T-helper 1 cell treated with Interleukin-12 subunit alpha and Interleukin-12 subunit beta and Interleukin-4 antibody, amounts not matched to agents 30 ng/mL and 1 ng/mL, for 36 hours (primary cell): ENCODE data around the gene RPS27A. TPM values are rescaled to one million over a fixed set of nuclear protein-coding genes. Genes with fewer than 3 reads are reported as not detected.
"Not testable (repeated sequence)": the region's sequence is repeated elsewhere in the genome, so short reads cannot be mapped to it uniquely, and the experiment has no call there.

Experiments
- intact Hi-C: fragments of 100-400 bp; cut with micrococcal nuclease; formaldehyde crosslinking; loops from one replicate; pipeline ENCODE4 v1.15.1; 2024
- total RNA-seq: library from RNA; stranded (reverse); gene quantifications from 2 replicates; pipeline ENCODE4 v1.2.3, GENCODE V29; 2022

Gene RPS27A
- 852 and 888 TPM in 2 replicates for total RNA-seq

DNA sequence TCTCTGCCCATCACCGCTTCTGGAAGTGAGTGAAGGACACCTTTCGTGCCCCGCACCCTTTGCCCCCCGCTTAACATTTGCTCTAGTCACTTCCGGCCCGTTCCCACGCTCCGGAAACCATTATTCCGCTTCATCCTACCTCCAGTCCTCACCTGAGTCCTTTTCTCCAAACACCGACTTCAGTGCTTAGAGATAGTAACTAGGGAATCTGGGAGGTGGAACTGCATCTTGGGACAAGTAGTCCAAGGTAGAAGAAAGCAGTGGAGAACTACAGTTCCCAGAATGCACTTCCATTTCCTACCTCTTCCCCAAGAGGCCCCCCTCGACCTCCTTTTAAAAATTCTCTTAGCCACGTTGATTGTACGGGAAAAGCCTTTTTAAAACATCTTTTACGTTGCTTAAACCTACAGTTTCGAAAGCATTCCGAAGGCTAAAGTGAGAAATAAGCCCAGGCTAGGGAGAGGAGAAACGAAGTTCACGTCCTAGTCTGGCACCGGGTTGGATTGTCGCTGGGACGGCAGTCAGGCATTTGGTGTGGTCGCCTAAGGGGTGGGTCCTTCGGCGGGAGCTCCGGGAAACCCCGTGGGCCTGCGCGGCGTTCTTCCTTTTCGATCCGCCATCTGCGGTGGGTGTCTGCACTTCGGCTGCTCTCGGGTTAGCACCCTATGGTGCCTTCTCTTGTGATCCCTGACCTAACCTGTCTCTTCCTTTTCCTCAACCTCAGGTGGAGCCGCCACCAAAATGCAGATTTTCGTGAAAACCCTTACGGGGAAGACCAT is at the start of gene RPS27A, which contains the start of gene CLHC1:
Gene RPS27A, plus strand, starts transcription at position 605 of the 779 bp plus-strand sequence. Its CDS starts 137 bp downstream, at position 742.
Gene CLHC1, minus strand, starts transcription at position 210 of the 779 bp plus-strand sequence. CDS start 9,882 bp downstream, outside the sequence.
- intact Hi-C loops: loop anchor here (1.0 to 5.0 kb wide), 17 partner anchors 9 to 1465 kb away; partner anchors contain the start of genes ASB3, CFAP36, CHAC2 and EML6

DNA sequence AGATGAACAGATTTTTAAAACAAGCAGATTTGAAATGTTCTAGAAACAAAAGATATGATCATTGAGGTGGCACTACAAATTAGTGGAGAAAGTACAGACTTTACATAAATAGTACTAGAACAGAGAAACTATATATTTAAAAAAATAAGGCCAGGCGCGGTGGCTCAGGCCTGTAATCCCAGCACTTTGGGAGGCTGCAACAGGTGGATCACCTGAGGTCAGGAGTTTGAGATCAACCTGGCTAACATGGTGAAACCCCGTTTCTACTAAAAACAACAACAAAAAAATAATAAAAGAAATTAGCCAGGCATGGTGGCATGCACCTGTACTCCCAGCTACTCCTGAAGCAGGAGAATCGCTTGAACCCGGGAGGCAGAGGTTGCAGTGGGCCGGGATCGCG is 45.7 kb upstream of the RPS27A start:
- intact Hi-C loops: not testable (repeated sequence)

DNA sequence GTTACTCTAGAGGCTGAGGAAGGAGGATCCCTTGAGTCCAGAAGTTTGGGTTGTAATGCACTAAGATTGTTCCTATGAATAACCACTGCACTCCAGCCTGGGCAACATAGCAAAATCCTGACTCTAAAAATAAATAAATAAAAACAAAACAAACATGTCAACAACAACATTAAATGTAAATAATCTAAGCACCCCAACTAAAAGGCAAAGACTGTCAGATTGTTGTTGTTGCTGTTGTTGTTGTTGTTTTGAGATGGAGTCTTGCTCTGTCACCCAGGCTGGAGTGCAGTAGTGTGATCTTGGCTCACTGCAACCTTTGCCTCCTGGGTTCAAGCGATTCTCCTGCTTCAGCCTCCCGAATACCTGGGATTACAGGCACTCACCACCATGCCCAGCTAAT is 40.6 kb upstream of the RPS27A start:
- intact Hi-C loops: not testable (repeated sequence)

DNA sequence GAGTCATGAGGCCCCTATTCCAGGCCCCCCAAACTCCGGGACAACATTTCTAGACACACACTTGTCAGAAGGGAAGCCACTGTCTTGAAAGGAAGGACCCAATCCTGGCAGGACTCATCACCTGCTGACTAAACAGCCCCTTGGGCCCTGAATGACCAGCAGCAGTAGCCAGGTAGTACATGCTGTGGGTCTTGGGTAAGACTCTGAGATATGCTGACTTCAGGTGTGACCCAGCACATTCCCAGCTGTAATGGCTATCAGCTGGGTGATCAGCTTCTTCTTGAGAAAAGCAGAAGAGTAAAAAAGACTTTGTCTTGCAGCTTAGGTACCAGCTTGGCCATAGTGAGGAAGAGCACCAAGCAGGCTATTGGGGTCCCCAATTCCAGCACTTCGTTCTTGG is 36.0 kb upstream of the RPS27A start:
- intact Hi-C loops: no loop called here

DNA sequence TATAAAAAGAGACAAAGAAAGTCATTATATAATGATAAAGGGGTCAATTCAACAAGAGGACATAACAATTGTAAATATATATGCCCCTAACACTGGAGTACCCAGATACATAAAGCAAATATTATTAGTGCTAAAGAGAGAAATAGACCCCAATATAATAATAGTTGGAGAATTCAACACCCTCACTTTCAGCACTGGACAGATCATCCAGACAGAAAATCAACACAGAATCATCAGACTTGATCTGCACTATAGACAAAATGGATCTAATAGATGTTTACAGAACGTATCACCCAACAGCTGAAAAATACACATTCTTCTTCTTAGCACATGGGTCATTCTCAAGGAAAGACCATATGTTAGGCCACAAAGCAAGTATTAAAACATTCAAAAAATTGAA is 32.1 kb upstream of the RPS27A start:
- intact Hi-C loops: no loop called here

DNA sequence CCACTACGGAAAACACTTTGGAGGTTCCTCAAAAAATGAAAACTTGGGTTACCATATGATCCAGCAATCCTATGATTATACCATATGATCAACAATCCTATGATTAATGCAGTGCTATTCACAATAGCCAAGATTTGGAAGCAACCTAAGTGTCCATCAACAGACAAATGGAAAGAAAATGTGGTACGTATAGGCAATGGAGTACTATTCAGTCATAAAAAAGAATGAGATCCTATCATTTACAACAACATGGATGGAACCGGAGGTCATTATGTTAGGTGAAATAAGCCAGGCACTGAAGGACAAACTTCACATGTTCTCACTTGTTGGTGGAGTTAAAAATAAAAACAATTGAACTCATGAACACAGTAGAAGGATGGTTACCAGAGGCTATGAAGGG is 28.0 kb upstream of the RPS27A start:
- intact Hi-C loops: no loop called here

DNA sequence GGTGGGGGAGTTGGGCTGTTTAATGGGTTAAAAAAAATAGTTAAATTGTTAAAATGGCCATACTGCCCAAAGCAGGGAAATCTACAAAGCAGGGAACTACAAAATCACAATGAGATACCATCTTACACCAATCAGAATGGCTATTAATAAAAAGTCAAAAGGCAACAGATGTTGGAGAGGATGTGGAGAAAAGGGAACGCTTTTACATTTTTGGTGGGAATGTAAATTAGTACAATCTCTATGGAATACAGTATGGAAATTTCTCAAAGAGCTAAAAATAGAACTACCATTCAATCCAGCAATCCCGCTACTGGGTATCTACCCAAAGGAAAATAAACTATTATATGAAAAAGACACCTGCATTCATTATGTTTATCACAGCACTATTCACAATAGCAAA is 27.5 kb upstream of the RPS27A start:
- intact Hi-C loops: no loop called here

DNA sequence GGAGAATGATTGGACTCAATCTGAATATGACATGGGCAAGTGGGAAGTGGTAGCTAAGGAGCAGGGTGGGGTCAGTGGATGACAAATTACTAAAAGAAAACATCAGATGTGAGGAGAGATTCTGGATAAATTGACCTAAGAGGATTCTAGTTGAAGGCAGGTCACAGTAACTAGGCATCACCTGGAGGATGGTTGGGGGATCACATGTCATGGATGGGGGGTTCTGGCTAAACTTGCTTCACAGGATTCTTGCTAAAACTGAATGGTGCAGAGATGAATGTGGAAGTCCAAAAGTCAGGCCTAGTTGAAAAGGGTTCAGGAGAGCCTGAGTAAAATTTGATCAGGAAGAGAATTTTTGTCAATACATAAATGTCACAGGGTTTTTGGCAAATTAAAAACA is 18.7 kb upstream of the RPS27A start:
- intact Hi-C loops: no loop called here

DNA sequence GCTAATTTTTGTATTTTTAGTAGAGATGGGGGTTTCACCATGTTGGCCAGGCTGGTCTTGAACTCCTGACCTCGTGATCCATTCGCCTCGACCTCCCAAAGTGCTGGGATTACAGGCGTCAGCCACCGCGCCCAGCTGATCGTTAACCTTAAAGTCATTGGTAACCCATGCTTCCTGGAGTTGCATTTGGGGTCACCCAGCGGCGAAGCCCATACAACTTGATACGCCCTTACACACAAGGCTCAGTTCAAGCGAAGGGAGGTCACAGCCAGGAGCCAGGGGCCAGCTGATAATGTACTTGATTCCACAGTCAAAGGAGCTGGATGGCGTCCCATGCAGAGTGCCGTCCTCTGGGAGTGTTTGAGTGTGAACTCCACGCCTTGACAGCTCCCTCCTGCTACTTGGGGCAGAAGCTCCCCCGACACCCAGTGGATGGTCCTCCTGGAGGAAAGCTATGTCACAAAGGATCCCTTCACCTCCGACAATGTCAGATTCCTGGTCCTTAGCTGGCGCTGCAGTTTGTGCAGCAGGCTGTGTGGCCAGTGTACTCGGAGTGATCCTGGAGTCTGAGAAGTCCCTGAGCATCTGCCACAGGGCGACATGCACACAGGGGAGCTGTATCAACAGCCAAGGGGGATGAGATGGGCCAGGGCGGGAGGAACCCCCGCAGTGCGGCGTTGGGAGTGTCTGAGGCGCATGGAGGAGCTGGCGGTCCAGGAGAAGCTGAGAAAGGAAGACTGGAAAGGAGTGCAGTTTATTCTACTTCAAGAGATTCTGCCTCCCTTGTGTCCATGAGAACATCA is 8.3 kb upstream of the RPS27A start:
- intact Hi-C loops: loop anchor here (1.0 to 5.0 kb wide), 10 partner anchors 8 to 1107 kb away; partner anchors contain the start of genes ACYP2, CCDC88A, CFAP36 and CLHC1

DNA sequence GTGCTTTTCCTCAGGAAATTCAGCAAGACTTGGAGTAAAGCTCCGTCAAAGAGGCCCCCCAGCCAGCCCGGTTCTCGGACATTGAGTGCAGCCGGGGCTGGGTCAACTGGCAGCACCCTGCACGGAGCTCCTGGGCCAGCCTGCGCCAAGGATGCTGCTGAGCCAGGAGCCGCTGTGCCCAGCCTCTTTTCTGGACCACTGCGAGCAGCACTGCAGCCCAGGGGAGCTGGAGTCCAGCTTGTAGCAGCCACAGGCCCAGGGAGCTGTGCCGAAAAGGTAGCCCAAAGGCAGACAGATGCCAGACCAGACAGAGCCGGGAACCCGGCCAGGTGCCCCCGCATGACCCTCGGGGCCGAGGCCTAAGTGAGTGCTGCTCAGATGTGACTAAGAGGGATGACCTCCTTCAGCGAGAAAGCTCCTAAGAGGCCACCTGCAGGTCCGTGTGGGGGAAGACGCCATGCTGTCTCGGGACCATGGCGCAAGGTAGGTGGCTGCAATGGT is 7.7 kb upstream of the RPS27A start:
- intact Hi-C loops: loop anchor here (5.0 kb wide), 1 partner anchor 1108 kb away; the partner anchor contains the start of gene ACYP2

DNA sequence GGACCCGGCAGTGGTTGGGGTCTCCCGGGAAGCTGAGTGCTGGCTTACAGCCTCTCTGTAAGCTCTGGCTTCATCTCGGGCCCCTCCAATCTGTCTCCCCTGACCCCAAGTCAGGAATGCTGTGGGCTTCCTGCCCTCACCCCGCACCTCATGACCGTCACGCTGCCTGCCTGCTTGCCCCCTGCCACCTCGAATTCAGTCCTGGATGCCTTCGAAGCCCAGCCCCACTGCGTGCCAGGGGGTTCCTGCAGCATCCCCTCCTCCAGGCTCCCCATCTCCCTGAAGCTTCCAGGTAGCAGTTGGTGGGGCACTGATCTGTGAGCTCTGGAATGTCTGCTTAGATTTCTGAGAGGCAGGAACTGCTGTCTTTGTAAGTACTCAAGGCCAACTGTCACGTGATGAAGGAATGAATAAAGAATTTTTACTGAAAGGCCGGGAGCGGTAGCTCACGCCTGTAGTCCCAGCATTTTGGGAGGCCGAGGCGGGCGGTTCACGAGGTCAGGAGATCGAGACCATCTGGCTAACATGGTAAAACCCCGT is 6.9 kb upstream of the RPS27A start:
- intact Hi-C loops: no loop called here

DNA sequence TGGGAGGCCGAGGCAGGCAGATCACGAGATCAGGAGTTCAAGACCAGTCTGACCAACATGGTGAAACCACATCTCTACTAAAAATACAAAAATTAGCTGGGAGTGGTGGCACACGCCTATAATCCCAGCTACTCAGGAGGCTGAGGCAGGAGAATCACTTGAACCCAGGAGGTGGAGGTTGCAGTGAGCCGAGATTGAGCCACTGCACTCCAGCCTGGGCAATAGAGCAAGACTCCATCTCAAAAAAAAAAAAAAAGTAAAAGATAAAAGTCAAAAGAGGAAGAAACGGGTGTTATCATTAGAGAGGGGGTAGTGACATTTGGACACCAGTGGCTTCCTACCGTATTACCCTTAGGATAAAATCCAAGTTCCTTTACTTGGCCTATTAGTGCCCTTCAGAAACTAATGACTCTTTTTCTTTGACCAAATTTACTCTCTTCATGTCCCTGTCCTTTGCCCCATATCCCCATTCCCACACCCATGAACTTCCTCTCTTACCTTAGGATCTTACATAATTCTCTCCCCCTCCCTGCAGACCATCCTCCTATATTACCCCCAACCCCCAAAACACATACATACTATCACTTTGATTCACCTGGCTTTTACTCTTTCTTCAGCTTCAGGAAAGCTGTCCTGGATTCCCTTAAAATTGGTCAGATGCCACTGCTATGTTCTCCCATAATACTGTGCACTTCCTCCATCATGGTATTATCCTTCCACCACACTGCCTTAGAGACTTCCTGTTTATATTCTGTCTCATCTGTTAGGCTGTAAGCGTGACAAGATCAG is 4.9 kb upstream of the RPS27A start:
- intact Hi-C loops: not testable (repeated sequence)

DNA sequence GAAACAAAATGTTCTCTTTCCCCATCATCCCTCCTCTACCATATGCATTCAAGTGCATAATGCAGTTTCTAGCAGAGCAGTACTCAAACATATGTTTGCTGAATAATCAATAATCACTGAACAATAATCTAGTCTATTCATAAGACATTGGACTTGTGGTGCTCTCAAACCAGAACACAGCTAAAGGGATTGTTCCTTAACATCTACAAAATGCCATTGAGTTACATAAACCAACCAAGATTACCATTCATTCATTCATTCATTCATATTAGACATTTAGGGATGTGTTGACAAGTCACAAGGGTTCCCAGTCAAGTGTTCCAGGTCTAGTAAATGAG is 4.3 kb upstream of the RPS27A start:
- intact Hi-C loops: no loop called here

DNA sequence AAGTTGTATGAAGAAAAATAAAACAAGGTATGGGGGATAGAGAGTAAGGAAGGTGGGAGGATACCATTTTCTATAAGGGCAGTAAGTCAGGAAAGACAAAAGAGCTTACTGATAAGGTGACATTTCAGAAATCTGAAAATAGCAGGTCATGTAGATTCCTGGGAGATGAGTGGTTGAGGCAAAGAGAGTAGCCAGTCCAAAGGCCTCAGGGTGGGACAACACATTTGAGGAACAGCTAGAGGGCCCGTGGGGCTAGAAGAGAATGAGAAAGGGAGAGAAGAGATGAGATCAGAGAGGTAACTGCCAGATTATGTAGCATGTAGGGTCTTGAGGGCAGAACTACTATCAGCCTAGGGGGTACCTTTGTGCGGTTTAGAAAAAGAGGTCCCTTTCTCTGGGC is 3.3 kb upstream of the RPS27A start:
- intact Hi-C loops: no loop called here

DNA sequence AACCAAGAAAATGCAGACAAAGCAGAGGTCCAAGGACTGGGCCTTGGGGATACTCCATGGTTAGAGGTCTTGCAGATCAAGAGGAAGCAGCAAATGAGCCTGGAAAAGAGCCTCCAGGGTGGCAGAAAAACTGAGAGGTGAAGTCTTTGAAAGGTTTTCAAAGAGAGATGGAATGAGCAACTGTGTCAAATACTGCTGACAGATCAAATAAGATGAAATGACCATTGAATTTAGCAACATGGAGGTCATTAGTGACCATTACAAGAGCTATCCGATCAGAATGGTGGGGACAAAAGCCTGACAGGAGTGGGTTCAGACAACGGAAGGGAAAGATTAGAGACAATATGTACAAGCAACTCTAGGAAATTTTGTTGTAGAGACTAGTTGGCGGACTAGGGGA is 1.9 kb upstream of the RPS27A start:
- intact Hi-C loops: loop anchor here (5.0 kb wide), 2 partner anchors 328 to 1443 kb away; partner anchors contain the start of genes ASB3 and ERLEC1

DNA sequence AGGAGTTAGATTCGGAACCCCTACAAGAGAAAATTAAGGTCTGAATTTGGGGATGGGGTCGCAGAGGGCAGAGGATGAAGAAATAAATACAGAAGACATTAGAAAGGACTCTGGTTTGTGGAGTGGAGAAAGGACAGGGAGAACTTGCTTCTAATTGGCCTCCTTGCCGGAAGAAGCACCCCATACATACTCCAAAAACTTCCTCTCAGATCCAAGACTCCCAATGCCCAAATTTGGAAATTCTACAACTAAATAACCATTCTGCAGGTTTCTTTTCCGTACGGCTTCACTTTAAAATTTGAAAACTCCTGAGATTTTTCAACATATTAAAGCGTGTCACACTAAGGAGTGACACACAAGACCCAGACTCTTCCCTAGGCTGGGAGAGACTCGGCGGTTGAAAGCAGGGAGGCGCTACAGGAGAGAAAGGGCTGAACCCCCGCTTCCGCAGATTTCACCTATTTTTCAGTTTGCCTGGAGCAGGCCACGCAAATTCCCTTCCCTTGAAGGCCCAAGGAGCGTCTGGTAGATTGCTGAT is 873 bp upstream of the RPS27A start:
- intact Hi-C loops: loop anchor here (1.0 to 5.0 kb wide), 17 partner anchors 8 to 1465 kb away; partner anchors contain the start of genes ASB3, CFAP36, CHAC2 and EML6

DNA sequence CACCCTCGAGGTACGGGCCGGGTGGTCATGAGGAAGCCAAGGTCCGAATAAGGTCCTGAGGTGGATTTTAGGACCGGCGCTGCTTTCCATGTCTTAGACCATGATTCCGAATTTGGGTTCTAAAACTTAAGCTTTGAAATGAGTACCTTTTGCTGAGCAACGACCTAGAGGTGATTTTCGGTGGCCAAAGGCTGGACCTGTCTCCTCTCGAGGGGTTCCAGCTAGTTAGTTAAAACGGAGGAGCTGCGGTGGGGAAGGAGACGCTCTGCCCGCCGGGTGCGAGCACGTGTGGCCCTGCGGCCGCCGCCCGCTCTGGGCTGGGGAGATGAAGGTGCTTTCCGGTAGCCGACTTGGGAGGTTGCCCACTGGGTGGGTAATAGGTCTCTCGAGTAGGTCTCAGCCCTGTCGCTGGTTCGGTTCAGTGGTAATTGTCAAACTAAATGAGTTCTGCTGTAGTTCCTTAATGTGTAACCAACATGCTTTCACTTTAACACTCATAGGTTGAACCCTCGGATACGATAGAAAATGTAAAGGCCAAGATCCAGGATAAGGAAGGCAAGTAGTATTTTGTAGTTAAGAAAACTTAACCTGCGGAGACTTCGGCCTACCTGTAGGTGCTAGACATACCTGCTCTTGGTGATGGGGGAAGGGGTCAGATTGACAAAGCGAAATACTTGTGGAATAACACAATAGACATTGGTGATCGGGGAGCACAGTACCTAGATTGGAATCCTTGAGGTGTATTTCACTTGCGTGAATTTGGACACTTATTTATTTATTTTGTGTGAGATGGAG is 572 bp downstream of the RPS27A start:
- intact Hi-C loops: loop anchor here (1.0 to 5.0 kb wide), 18 partner anchors 10 to 1466 kb away; partner anchors contain the start of genes ASB3, CFAP36, CHAC2 and EML6

DNA sequence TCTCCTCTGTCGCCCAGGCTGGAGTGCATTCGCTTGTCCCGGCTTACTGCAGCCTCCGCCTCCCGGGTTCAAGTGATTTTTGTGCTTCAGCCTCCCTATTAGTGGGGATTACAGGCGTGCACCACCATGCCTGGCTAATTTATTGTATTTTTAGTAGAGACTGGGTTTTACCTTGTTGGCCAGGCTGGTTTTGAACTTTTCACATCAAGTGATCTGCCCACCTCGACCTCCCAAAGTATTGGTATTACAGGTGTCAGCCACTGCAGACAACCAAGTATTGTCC is 1.1 kb downstream of the RPS27A start:
- intact Hi-C loops: loop anchor here (1.0 to 5.0 kb wide), 9 partner anchors 49 to 1467 kb away; partner anchors contain the start of genes ASB3, CHAC2, EML6 and ERLEC1

DNA sequence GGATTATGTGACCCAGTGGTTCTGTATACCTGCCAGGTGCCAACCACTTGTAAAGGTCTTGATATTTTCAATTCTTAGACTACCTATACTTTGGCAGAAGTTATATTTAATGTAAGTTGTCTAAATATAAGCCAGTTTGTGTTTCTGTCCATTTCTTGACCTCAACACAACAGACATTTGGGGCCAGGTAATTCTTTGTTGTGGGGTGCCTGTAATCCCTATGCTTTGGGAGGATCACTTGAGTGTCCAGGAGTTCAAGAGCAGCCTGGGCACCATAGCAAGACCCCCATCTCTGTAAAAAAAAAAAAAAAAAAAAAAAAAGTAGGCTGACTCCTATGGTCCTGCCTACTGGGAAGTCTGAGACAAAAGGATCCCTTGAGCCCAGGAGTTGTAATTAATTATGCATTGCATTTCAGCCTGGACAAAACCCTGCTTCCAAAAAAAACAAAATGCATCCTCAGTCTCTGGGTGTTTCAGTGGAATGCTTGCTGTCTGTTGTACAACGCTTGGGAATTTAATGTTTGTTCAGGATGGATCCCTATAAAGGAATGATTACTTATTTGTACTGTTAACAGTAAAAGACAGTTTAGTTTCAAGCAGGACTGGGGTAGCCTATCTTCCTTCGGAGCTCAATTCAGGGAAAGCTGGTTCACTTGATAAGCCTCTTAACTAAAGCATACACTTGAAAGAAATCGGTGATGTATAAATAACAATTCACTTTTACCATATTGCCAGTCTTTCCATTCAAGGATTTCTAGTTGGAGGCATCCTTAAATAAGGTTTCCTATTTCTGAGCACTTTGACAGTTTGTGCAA is 3.4 kb downstream of the RPS27A start:
- intact Hi-C loops: no loop called here
